GM21528 (cell line): ENCODE measurements around the gene HAX1.

Experiments
- ATAC-seq: cut with Tn5 transposase; IDR thresholded peaks from one replicate; pipeline ENCODE4 v1.9.1; 2021; ENCODE audit warnings: mild to moderate bottlenecking, moderate library complexity; ENCODE audit not compliant: unreplicated experiment, low FRiP score

HAX1 gene

GRCh38 chr1:154324669-154325582, 52.5 kb downstream of the HAX1 start, which contains the start of gene ATP8B2:
ATP8B2 (plus strand) TSS chr1:154325525; CDS start chr1:154328142, 2,617 bp downstream.
- no peak for ATAC-seq
